Thoracic aorta (tissue), 2 donors: ENCODE results near the gene ITGB7. TPM values are rescaled to one million over a fixed set of nuclear protein-coding genes. Genes with fewer than 3 reads are reported as not detected.
"Not testable (repeated sequence)": the region's sequence is repeated elsewhere in the genome, so short reads cannot be mapped to it uniquely, and the experiment has no call there.

Experiments used
- ATAC-seq: fragments of 150-250 bp; one replicate; pipeline ENCODE4 v1.8.0; 2017; ENCODE audit warnings: low read depth; ENCODE audit not compliant: insufficient number of reproducible peaks, low FRiP score
- DNase-seq: peaks from one replicate; pipeline ENCODE4 v3.0.0-alpha.2; 2020; ENCODE audit warnings: low spot score
- H3K27ac ChIP-seq, 2 donors: fragments of 200-600 bp; sonication (generic); 1 replicate in 1 of 2; 2 replicates in 1 of 2; pipeline ENCODE4 v1.5.1; 2016; ENCODE audit warnings: mild to moderate bottlenecking in 2 of 2, moderate library complexity in 2 of 2
- H3K27me3 ChIP-seq: fragments of 200-600 bp; sonication (generic); replicated peaks from 2 replicates; pipeline ENCODE4 v1.6.0; 2016; ENCODE audit warnings: mild to moderate bottlenecking; ENCODE audit not compliant: insufficient read depth
- H3K36me3 ChIP-seq: fragments of 200-600 bp; sonication (generic); one replicate; pipeline ENCODE4 v1.5.1; 2016
- H3K4me1 ChIP-seq, 2 donors: fragments of 200-600 bp; sonication (generic); 1 replicate in 1 of 2; 2 replicates in 1 of 2; pipeline versions ENCODE4 v1.5.1 to v1.6.0; 2016; ENCODE audit warnings: low read depth in 2 of 2, mild to moderate bottlenecking in 1 of 2; ENCODE audit not compliant: control insufficient read depth in 1 of 2
- H3K4me3 ChIP-seq: fragments of 200-600 bp; sonication (generic); 2 replicates; pipeline ENCODE4 v1.5.1; 2016; ENCODE audit warnings: mild to moderate bottlenecking
- H3K9me3 ChIP-seq: fragments of 200-600 bp; sonication (generic); 2 replicates; pipeline ENCODE4 v1.5.1; 2016
- CTCF ChIP-seq: fragments of 200-600 bp; sonication (generic); IDR thresholded peaks from one replicate; pipeline ENCODE4 v1.5.1; 2019; ENCODE audit warnings: antibody characterized with exemption
- total RNA-seq, 2 donors: library from RNA; depleted of rRNA; stranded (reverse); fragments of >200 nt; gene quantifications; one replicate each; pipeline versions ENCODE4 v1.1.0 to v1.2.3, GENCODE V29; 2016

ITGB7 gene
- total RNA-seq, 2 donors from 2014 or later = 2.1 to 8.3 TPM

- H3K27ac ChIP-seq = no peak overlapping the region
- no peak for ATAC-seq
- no peaks in the 10 kb centered on the region for H3K9me3 ChIP-seq
- no peak overlapping the region for H3K4me3 ChIP-seq
- DNase-seq = no peak
- peaks cover 3 to 23% of the 10 kb centered on the region in 2 donors for H3K4me1 ChIP-seq
- H3K27me3 ChIP-seq = no peaks in the 10 kb centered on the region
- TF ChIP-seq CTCF = no peak
- peaks cover 47% of the 10 kb centered on the region for H3K36me3 ChIP-seq
Measured at GRCh38 chr12:53210843-53211242, 3.8 kb upstream of the ITGB7 start.

- Histone ChIP-seq H3K27ac (no peak overlapping the region), H3K9me3 (no peaks in the 10 kb centered on the region), H3K4me3 (peak overlapping the region; percentile 41), H3K27me3 (no peaks in the 10 kb centered on the region), H3K36me3 (peaks cover 35% of the 10 kb centered on the region), H3K4me1 (peaks cover 3 to 9% of the 10 kb centered on the region in 2 donors)
- ATAC-seq (no peak), DNase-seq (no peak)
- TF ChIP-seq CTCF = no peak
Measured at GRCh38 chr12:53208877-53209463, 1.9 kb upstream of the ITGB7 start.

- Histone ChIP-seq H3K4me3 (no peak overlapping the region), H3K4me1 (peaks cover 3 to 9% of the 10 kb centered on the region in 2 donors), H3K9me3 (no peaks in the 10 kb centered on the region), H3K27me3 (no peaks in the 10 kb centered on the region), H3K27ac (no peak overlapping the region), H3K36me3 (peaks cover 30% of the 10 kb centered on the region)
- no peak for TF ChIP-seq CTCF
- no peak for DNase-seq
- no peak for ATAC-seq
Measured at GRCh38 chr12:53208435-53208834, 1.4 kb upstream of the ITGB7 start.

- Histone ChIP-seq H3K4me3 (no peak overlapping the region), H3K27ac (no peak overlapping the region), H3K9me3 (no peaks in the 10 kb centered on the region), H3K27me3 (no peaks in the 10 kb centered on the region), H3K4me1 (peaks cover 3 to 13% of the 10 kb centered on the region in 2 donors), H3K36me3 (peaks cover 8% of the 10 kb centered on the region)
- no peak for TF ChIP-seq CTCF
- no peak for ATAC-seq
- DNase-seq = no peak
Measured at GRCh38 chr12:53205747-53206419, 1.2 kb downstream of the ITGB7 start.

- Histone ChIP-seq H3K27me3 (no peaks in the 10 kb centered on the region), H3K9me3 (no peaks in the 10 kb centered on the region), H3K27ac (no peak overlapping the region), H3K4me1 (peaks cover 3 to 18% of the 10 kb centered on the region in 2 donors), H3K4me3 (no peak overlapping the region), H3K36me3 (no peaks in the 10 kb centered on the region)
- TF ChIP-seq CTCF = no peak
- DNase-seq (no peak), ATAC-seq (no peak)
Measured at GRCh38 chr12:53204351-53204750, 2.7 kb downstream of the ITGB7 start.

GRCh38 chr12:53202316-53202715, 4.7 kb downstream of the ITGB7 start:
- H3K36me3 ChIP-seq, H3K27me3 ChIP-seq, ATAC-seq, H3K27ac ChIP-seq, DNase-seq, H3K9me3 ChIP-seq, H3K4me3 ChIP-seq: not testable (repeated sequence)
- peaks cover 7 to 19% of the 10 kb centered on the region in 2 donors for H3K4me1 ChIP-seq
